KMS-11 (cell line): ENCODE measurements around the gene KIAA1328.

Experiments used
- H2AFZ ChIP-seq: fragments of 200-600 bp; sonication (generic); 2 replicates; pipeline ENCODE4 v1.6.1; 2016; ENCODE audit warnings: antibody characterized with exemption, mixed run types, low read depth
- H3K27ac ChIP-seq: fragments of 200-600 bp; sonication (generic); 2 replicates; pipeline ENCODE4 v1.6.1; 2016; ENCODE audit warnings: mild to moderate bottlenecking, mixed run types
- H3K27me3 ChIP-seq: fragments of 200-600 bp; sonication (generic); 2 replicates; pipeline ENCODE4 v1.6.1; 2017; ENCODE audit warnings: mild to moderate bottlenecking, low read depth, mixed run types, moderate library complexity; ENCODE audit not compliant: insufficient read depth
- H3K36me3 ChIP-seq: fragments of 200-600 bp; sonication (generic); 2 replicates; pipeline ENCODE4 v1.6.1; 2017; ENCODE audit warnings: mild to moderate bottlenecking, mixed run types; ENCODE audit not compliant: insufficient read depth
- H3K4me1 ChIP-seq: fragments of 200-600 bp; sonication (generic); 2 replicates; pipeline ENCODE4 v1.6.1; 2016; ENCODE audit warnings: mild to moderate bottlenecking, low read depth, mixed run types; ENCODE audit not compliant: poor library complexity, severe bottlenecking
- H3K4me2 ChIP-seq: fragments of 200-600 bp; sonication (generic); 2 replicates; pipeline ENCODE4 v1.7.0; 2016; ENCODE audit warnings: mild to moderate bottlenecking, mixed run types
- H3K4me3 ChIP-seq: fragments of 200-600 bp; sonication (generic); IDR thresholded peaks from 2 replicates; pipeline ENCODE4 v1.6.1; 2017; ENCODE audit warnings: low read depth, low read length, mixed read lengths; ENCODE audit not compliant: insufficient read depth
- H3K79me2 ChIP-seq: fragments of 200-600 bp; sonication (generic); 2 replicates; pipeline ENCODE4 v1.6.1; 2016; ENCODE audit warnings: low read depth, mixed run types; ENCODE audit not compliant: insufficient read depth
- H3K9ac ChIP-seq: fragments of 200-600 bp; sonication (generic); 2 replicates; pipeline ENCODE4 v1.6.1; 2016; ENCODE audit warnings: mild to moderate bottlenecking, mixed run types
- H4K20me1 ChIP-seq: fragments of 200-600 bp; sonication (generic); 2 replicates; pipeline ENCODE4 v1.6.1; 2016; ENCODE audit warnings: mild to moderate bottlenecking, mixed run types; ENCODE audit not compliant: insufficient read depth
- CTCF ChIP-seq: fragments of 200-600 bp; sonication (generic); conservative IDR thresholded peaks from 2 replicates; pipeline ENCODE4 v1.6.1; 2017; ENCODE audit warnings: low read depth, mild to moderate bottlenecking, antibody characterized with exemption, low read length, moderate library complexity, mixed read lengths

Gene KIAA1328

GRCh38 chr18:36885981-36886380 is 57.1 kb downstream of the KIAA1328 start:
- no peaks in the 10 kb centered on the region for H3K36me3 ChIP-seq
- no peaks in the 10 kb centered on the region for H3K27me3 ChIP-seq
- H3K4me2 ChIP-seq: no peak overlapping the region
- no peak overlapping the region for H3K4me3 ChIP-seq
- H3K4me1 ChIP-seq: peaks cover 9% of the 10 kb centered on the region
- no peak for TF ChIP-seq CTCF
- no peak overlapping the region for H3K27ac ChIP-seq
- H2AFZ ChIP-seq: no peak overlapping the region
- H4K20me1 ChIP-seq: no peaks in the 10 kb centered on the region
- H3K79me2 ChIP-seq: no peaks in the 10 kb centered on the region
- no peak overlapping the region for H3K9ac ChIP-seq

GRCh38 chr18:36887114-36887513 is 58.2 kb downstream of the KIAA1328 start:
- H3K9ac ChIP-seq: no peak overlapping the region
- no peak overlapping the region for H3K4me3 ChIP-seq
- H3K36me3 ChIP-seq: no peaks in the 10 kb centered on the region
- H3K27me3 ChIP-seq: no peaks in the 10 kb centered on the region
- no peaks in the 10 kb centered on the region for H3K79me2 ChIP-seq
- no peak overlapping the region for H2AFZ ChIP-seq
- H4K20me1 ChIP-seq: no peaks in the 10 kb centered on the region
- peaks cover 9% of the 10 kb centered on the region for H3K4me1 ChIP-seq
- H3K4me2 ChIP-seq: no peak overlapping the region
- no peak for TF ChIP-seq CTCF
- H3K27ac ChIP-seq: no peak overlapping the region

- peaks cover 9% of the 10 kb centered on the region for H3K4me1 ChIP-seq
- no peak for TF ChIP-seq CTCF
Observed at GRCh38 chr18:36887864-36888263, 58.9 kb downstream of the KIAA1328 start.

GRCh38 chr18:36888778-36889177 is 59.9 kb downstream of the KIAA1328 start:
- Histone ChIP-seq H2AFZ (no peak overlapping the region), H3K4me3 (no peak overlapping the region), H3K9ac (no peak overlapping the region), H3K36me3 (no peaks in the 10 kb centered on the region), H3K27ac (no peak overlapping the region), H3K4me1 (peaks cover 9% of the 10 kb centered on the region), H4K20me1 (no peaks in the 10 kb centered on the region), H3K27me3 (no peaks in the 10 kb centered on the region), H3K4me2 (no peak overlapping the region), H3K79me2 (no peaks in the 10 kb centered on the region)
- no peak for TF ChIP-seq CTCF

More at GRCh38 chr18:36887864-36888263, 58.9 kb downstream of the KIAA1328 start:
- no peaks in the 10 kb centered on the region for H3K27me3 ChIP-seq
- H3K4me3 ChIP-seq: no peak overlapping the region
- H2AFZ ChIP-seq: no peak overlapping the region
- no peak overlapping the region for H3K4me2 ChIP-seq
- H3K79me2 ChIP-seq: no peaks in the 10 kb centered on the region
- H3K9ac ChIP-seq: no peak overlapping the region
- no peak overlapping the region for H3K27ac ChIP-seq
- no peaks in the 10 kb centered on the region for H4K20me1 ChIP-seq
- no peaks in the 10 kb centered on the region for H3K36me3 ChIP-seq

GRCh38 chr18:36889321-36889720 is 60.4 kb downstream of the KIAA1328 start:
- Histone ChIP-seq H4K20me1 (no peaks in the 10 kb centered on the region), H2AFZ (no peak overlapping the region), H3K4me3 (no peak overlapping the region), H3K27ac (no peak overlapping the region), H3K36me3 (no peaks in the 10 kb centered on the region), H3K4me1 (peaks cover 9% of the 10 kb centered on the region), H3K4me2 (no peak overlapping the region), H3K9ac (no peak overlapping the region), H3K79me2 (no peaks in the 10 kb centered on the region), H3K27me3 (no peaks in the 10 kb centered on the region)
- TF ChIP-seq CTCF: no peak
